Osteocyte (in vitro differentiated cells): Measurements from ENCODE around the gene GPC4. TPM values are rescaled to one million over a fixed set of nuclear protein-coding genes. Genes with fewer than 3 reads are reported as not detected.

Experiments
- DNase-seq: peaks from one replicate; pipeline ENCODE4 v3.0.0; 2021; ENCODE audit warnings: mixed read lengths; ENCODE audit not compliant: unreplicated experiment; ENCODE audit errors: extremely low spot score
- H3K27ac Mint-ChIP-seq: one replicate; pipeline ENCODE4 v1.8.0; 2021; ENCODE audit warnings: mild to moderate bottlenecking, mixed read lengths; ENCODE audit not compliant: unreplicated experiment
- H3K27me3 Mint-ChIP-seq: one replicate; pipeline ENCODE4 v1.8.0; 2021; ENCODE audit warnings: mixed read lengths; ENCODE audit not compliant: unreplicated experiment
- H3K36me3 Mint-ChIP-seq: one replicate; pipeline ENCODE4 v1.8.0; 2021; ENCODE audit warnings: mixed read lengths; ENCODE audit not compliant: unreplicated experiment
- H3K4me1 Mint-ChIP-seq: one replicate; pipeline ENCODE4 v1.8.0; 2021; ENCODE audit warnings: mixed read lengths; ENCODE audit not compliant: unreplicated experiment
- H3K4me3 Mint-ChIP-seq: one replicate; pipeline ENCODE4 v1.8.0; 2021; ENCODE audit warnings: mild to moderate bottlenecking, moderate library complexity, mixed read lengths; ENCODE audit not compliant: unreplicated experiment
- H3K9me3 Mint-ChIP-seq: one replicate; pipeline ENCODE4 v1.8.0; 2021; ENCODE audit warnings: mixed read lengths; ENCODE audit not compliant: unreplicated experiment
- total RNA-seq: library from RNA; stranded (reverse); gene quantifications from 2 replicates; pipeline ENCODE4 v1.2.1, GENCODE V29; 2021
- TF ChIP-seq, protein P1 (sequence below): fragments of 200-600 bp; sonication (generic); IDR thresholded peaks from 2 replicates; pipeline ENCODE4 v1.5.0; 2021; ENCODE audit warnings: antibody characterized with exemption, mild to moderate bottlenecking, moderate library complexity

Gene GPC4
- total RNA-seq, 1 donor from 2014 or later: 98.0 TPM

DNA sequence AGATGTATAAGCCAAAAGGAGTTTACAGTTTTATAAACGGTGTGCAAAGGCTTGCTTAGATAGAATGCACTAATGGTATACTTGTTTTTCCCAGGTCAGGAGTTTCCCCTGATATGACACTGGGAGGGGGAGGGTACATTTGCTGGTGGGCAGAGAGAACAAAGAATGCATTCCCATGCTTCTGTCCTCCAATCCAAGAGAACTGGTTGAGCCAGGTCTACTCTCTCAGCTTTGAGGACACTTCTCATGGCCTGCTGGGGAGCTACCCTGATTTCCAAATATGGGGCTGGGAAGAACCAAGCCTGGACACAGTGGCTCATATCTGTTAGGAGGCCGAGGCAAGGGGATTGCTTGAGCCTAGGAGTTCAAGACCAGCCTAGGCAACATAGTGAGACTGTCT is 3.3 kb upstream of the GPC4 start:
- no peak overlapping the region for H3K27ac Mint-ChIP-seq
- peaks cover 23% of the 10 kb centered on the region for H3K27me3 Mint-ChIP-seq
- H3K4me3 Mint-ChIP-seq: no peak overlapping the region
- H3K9me3 Mint-ChIP-seq: peaks cover 3% of the 10 kb centered on the region
- no peaks in the 10 kb centered on the region for H3K36me3 Mint-ChIP-seq
- H3K4me1 Mint-ChIP-seq: peaks cover 11% of the 10 kb centered on the region
- DNase-seq: no peak
- TF ChIP-seq, protein P1, sequence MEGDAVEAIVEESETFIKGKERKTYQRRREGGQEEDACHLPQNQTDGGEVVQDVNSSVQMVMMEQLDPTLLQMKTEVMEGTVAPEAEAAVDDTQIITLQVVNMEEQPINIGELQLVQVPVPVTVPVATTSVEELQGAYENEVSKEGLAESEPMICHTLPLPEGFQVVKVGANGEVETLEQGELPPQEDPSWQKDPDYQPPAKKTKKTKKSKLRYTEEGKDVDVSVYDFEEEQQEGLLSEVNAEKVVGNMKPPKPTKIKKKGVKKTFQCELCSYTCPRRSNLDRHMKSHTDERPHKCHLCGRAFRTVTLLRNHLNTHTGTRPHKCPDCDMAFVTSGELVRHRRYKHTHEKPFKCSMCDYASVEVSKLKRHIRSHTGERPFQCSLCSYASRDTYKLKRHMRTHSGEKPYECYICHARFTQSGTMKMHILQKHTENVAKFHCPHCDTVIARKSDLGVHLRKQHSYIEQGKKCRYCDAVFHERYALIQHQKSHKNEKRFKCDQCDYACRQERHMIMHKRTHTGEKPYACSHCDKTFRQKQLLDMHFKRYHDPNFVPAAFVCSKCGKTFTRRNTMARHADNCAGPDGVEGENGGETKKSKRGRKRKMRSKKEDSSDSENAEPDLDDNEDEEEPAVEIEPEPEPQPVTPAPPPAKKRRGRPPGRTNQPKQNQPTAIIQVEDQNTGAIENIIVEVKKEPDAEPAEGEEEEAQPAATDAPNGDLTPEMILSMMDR: no peak

DNA sequence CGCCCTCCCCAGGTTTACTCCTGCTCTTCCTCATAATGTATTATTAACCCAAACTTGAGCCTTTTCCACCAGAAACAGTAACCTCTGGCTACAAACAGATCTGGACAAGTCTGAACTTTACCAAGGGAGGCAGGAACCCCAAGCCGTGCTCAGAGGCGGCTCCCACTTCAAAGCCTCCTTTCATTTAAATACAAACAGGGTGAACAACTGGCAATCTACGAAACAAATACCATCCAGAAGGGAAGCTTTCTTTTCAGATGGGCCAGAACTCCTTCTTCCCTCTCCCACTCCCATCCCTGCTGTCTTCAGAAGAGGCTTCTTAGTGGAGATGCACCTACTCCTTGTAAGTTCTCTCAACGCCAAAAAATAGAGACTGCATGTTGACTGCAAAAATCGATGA is 2.1 kb upstream of the GPC4 start:
- no peaks in the 10 kb centered on the region for H3K36me3 Mint-ChIP-seq
- DNase-seq: no peak
- TF ChIP-seq, protein P1: no peak
- H3K4me3 Mint-ChIP-seq: no peak overlapping the region
- H3K27me3 Mint-ChIP-seq: peaks cover 23% of the 10 kb centered on the region
- peaks cover 3% of the 10 kb centered on the region for H3K9me3 Mint-ChIP-seq
- H3K4me1 Mint-ChIP-seq: peaks cover 23% of the 10 kb centered on the region
- H3K27ac Mint-ChIP-seq: no peak overlapping the region

GRCh38 chrX:133414406-133415275 is 648 bp downstream of the GPC4 start:
- peak; percentile 85 for DNase-seq
- peak overlapping the region; percentile 65 for H3K27ac Mint-ChIP-seq
- peaks cover 23% of the 10 kb centered on the region for H3K27me3 Mint-ChIP-seq

DNA sequence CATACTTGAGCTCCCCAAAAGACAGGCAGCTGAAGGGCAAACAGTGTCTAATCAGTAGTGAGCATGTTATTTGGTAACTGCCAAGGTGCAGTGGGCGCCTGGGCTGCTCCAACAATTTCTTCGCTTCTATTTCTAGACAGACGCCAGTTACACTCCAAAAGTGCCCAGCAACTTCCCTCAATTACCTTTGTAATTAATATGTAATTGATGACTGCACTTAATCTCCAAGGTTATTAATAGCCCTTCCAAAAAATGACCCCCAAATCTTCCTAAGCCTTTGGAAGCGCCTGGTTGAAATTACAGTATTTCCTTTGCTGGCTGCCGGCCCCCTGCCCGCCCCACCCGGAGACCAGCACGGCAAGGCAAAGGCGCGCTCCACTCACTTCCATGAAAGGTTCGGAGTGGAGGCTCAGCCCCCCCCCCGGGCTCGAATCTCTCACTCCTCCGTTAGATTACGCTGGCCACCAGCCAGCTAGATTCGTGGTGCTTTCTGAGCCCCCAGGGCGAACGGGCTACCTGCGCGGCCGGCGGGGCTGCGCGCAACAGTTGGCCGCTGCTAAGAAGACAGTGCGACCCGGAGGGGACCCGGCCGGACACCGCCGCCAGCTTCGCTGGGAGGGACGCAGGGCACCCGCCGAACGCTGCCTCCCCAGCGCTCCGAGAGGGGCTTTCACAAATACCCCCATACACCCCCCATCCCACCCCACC is 1.9 kb downstream of the GPC4 start:
- TF ChIP-seq, protein P1: no peak
- no peak for DNase-seq
- H3K36me3 Mint-ChIP-seq: peaks cover 1% of the 10 kb centered on the region
- peaks cover 48% of the 10 kb centered on the region for H3K4me1 Mint-ChIP-seq
- peaks cover 20% of the 10 kb centered on the region for H3K27me3 Mint-ChIP-seq
- no peak overlapping the region for H3K27ac Mint-ChIP-seq
- peak overlapping the region; percentile 92 for H3K4me3 Mint-ChIP-seq
- H3K9me3 Mint-ChIP-seq: no peaks in the 10 kb centered on the region

More at GRCh38 chrX:133414406-133415275, 648 bp downstream of the GPC4 start:
- no peaks in the 10 kb centered on the region for H3K9me3 Mint-ChIP-seq
- peaks cover 45% of the 10 kb centered on the region for H3K4me1 Mint-ChIP-seq
- H3K36me3 Mint-ChIP-seq: peaks cover 1% of the 10 kb centered on the region
- TF ChIP-seq, protein P1: no peak
- peak overlapping the region; percentile 92 for H3K4me3 Mint-ChIP-seq

DNA sequence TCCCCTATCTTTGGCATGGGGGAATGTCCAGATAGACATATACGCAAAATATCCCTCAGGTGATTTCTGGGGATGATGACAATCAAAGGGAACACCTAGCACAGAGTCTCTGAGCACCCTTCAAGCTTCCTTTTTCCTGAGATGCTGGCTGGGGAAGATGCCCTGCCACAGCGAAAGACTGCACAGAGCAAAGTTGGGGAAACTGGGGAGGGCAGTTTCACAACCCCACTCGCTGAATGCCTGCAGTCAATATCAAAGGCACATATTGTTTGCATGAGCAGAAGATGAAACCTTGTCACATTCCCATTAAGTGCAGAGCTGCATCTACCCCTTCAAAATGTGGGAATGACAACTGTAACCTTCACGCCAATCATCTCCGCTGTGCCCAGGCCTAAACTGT is 2.6 kb downstream of the GPC4 start:
- Mint-ChIP-seq H3K27ac (peak overlapping the region; percentile 52), H3K4me1 (peaks cover 53% of the 10 kb centered on the region), H3K27me3 (peaks cover 13% of the 10 kb centered on the region), H3K36me3 (peaks cover 1% of the 10 kb centered on the region), H3K4me3 (peak overlapping the region; percentile 92), H3K9me3 (no peaks in the 10 kb centered on the region)
- TF ChIP-seq, protein P1: no peak
- DNase-seq: no peak
